HK-2 (cell line): ENCODE results near the gene ZNF92.
"Not testable (repeated sequence)": the region's sequence is repeated elsewhere in the genome, so short reads cannot be mapped to it uniquely, and the experiment has no call there.

Source experiments
- DNase-seq: peaks from one replicate; pipeline ENCODE4 v3.0.0-alpha.2; 2018; ENCODE audit not compliant: unreplicated experiment

Gene ZNF92

DNA sequence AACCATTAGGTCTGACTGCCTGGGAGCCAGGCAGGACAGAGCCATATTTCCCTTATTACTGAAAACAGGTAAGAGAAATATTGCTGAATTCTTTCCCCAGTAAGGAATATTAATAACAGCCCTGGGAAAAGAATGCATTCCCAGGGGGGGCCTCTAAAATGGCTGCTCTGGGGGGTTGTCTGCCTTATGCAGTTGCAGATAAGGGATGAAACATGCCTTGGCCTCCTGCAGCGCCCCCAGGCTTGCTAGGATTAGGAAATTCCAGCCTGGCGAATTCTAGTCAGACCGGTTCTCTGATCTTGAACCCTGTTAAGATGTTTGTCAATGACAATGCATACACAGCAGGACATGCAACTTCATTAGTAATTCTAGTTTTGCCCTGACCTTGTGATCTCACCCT lies 49.6 kb downstream of the ZNF92 start:
- DNase-seq: not testable (repeated sequence)

- DNase-seq: no peak
These were observed 56.1 kb downstream of the ZNF92 start for GRCh38 chr7:65429642-65430343.

DNA sequence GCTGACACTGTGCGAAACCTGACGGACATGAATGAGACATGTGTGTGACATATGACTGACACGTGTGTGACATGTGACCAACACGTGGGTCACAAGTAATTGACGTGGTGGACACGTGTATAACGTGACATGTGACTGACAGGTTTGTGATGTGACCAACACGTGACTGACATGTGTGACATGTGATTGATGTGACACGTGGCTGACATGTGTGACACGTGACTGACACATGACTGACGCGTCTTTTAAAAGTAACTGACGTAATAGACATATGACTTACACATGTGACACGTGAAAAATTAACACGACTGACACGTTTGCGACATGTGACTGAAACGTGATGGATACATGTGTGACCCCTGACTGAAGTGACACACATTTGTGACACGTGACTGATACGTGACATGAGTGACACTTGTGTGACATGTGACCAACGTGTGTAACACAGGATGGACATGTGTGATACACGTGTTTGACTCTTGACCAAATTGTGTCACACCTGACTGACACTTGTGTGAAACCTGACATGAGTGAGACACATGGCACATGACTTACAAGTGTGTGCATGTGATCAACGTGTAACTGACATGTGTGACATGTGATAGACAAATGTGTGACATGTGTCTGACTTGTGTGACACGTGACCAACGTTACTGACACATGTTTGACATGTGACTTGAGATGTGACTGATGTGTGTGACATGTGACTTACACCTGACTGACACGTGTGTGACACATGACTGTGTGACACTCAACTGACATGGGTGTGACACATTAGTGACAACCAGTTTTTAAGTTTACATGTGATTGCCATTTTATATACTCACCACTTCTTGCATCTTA lies 56.9 kb downstream of the ZNF92 start:
- DNase-seq: no peak

GRCh38 chr7:65434307-65434706 lies 60.7 kb downstream of the ZNF92 start:
- no peak for DNase-seq

DNA sequence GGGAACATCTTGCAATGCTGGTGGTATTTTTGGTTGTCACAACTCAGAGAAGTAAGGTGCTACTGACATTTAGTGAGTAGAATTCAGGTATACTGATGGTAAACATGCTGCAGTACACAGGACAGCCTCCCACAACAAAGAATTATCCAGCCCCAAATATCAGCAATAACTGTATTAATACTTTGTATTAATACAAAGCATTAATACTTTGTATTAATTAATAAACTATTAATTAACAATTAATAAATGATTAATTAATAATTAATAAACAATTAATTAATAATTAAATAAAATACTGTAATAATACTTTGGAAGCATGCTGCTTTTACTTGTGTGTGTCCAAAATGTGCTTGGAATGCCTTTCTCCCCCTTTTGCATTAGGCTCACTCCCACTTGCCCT lies 62.5 kb downstream of the ZNF92 start:
- DNase-seq: no peak

DNA sequence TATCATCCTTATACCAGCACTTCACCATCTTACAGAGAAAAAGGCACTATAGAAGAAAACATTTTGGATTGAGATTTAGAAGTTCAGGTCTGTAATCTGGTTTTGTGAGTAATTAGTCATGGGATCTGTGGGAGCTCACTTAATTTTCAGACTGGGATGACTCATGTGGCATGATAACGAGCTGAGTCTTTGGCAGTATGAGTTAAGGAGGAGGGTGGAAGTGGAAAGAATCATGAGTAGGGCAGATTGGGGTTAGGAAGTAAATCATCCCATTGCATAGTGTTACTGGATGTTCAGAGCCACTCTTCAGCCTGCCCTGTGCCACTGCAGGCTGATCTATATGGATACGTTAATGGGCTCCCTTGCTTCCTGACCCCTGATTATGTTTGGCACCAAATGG lies 64.9 kb downstream of the ZNF92 start:
- no peak for DNase-seq

DNA sequence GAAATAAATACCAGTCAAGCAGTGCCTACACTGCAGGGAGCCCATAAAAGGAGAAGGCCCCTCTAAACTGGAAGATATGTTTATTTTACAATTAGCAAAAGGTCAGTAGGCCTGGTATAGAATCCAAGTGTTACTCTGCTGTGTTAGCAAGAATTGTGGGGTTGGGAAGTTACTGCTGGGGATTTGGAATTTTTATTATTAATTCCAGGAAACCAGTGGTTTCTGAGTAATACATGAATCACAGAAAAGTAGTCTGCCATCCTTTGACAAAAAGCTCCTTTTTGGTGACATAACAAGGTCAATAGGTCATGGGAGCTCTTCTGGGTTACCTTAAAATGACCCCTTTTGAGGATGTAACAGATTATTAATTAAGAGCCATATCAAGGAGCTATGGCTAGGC lies 67.4 kb downstream of the ZNF92 start:
- DNase-seq: no peak

GRCh38 chr7:65444205-65444842 lies 70.7 kb downstream of the ZNF92 start:
- no peak for DNase-seq

GRCh38 chr7:65444899-65445823 lies 71.5 kb downstream of the ZNF92 start:
- DNase-seq: no peak

- not testable (repeated sequence) for DNase-seq
These were observed 73.4 kb downstream of the ZNF92 start for GRCh38 chr7:65447041-65447440.

GRCh38 chr7:65448816-65449504 lies 75.3 kb downstream of the ZNF92 start:
- no peak for DNase-seq

DNA sequence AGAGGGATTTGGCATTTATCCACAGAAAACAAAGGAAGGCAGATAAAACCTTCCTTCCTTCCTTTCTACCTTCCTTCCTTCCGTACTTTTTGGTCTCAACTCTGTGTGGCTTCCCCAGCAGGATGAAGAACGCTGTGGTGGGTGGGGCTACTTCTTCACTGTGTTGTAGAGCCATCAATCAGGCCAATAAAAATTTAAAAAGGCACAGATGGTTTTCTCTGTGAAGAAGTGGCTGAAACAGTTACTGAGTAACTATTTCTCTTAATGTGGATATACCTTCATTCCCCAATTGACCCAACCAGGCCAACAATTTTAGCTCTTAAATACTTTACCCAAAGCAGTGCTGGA lies 75.8 kb downstream of the ZNF92 start:
- DNase-seq: no peak
